ENCODE data around the gene TUNAR.

TUNAR gene

GRCh38 chr14:95931384-95931783 lies 54.8 kb downstream of the TUNAR start:
- TF ChIP-seq OSR1 (CRISPR knock-in tag; IDR thresholded peaks at IDR 0.05) (no peak), SNAI2 (CRISPR knock-in tag; IDR thresholded peaks at IDR 0.05) (no peak), TSHZ2 (CRISPR knock-in tag; IDR thresholded peaks at IDR 0.05) (no peak), POU6F1 (CRISPR knock-in tag; IDR thresholded peaks at IDR 0.05; ENCODE audit: borderline replicate concordance, low read depth) (no peak), ARNTL (CRISPR knock-in tag; IDR thresholded peaks at IDR 0.05; ENCODE audit: borderline replicate concordance, low read depth) (no peak), ZNF565 (CRISPR knock-in tag; conservative IDR thresholded peaks at IDR 0.05; ENCODE audit: low read depth) (no peak), TOX (CRISPR knock-in tag; IDR thresholded peaks at IDR 0.05; ENCODE audit: borderline replicate concordance) (no peak), PPARA (CRISPR knock-in tag; IDR thresholded peaks at IDR 0.05; ENCODE audit: borderline replicate concordance) (no peak), CREB5 (CRISPR knock-in tag; IDR thresholded peaks at IDR 0.05; ENCODE audit: low read depth) (no peak), ZFP3 (CRISPR knock-in tag; IDR thresholded peaks at IDR 0.05) (no peak), BACH2 (CRISPR knock-in tag; IDR thresholded peaks at IDR 0.05; ENCODE audit: borderline replicate concordance) (no peak)
- ATAC-seq = no peak

DNA sequence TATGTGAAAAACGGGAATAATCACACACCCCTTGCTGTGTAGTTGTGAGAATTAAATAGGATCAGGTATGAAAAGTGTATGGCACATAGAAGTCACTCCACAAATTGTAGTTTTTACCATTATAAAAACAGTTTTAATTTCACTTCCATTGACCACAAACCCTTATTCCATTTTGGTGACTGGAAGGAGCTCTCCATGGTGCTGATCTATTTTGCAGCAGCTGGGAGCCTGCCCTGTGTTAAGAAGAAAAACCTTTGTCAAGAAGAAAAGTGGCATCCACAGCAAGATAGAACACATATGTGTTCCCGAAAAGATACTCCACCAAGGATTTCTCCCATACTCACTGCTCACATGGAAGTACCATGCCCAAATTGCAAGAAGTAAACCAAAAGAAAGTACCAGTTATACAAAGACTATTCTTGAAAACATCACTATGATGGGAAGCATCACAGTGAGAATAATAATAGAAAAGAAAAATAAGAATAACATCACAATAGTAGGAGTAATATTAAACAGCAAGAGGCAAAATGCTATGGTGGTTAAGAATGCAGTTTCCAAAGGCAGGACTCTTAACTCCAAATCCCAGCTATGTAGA lies 58.7 kb downstream of the TUNAR start:
- no peak for ATAC-seq

More for the DNA sequence above, 58.7 kb downstream of the TUNAR start:
- no peak for TF ChIP-seq CSRNP3 (CRISPR knock-in tag; IDR thresholded peaks at IDR 0.05)
- TF ChIP-seq ISL1 (CRISPR knock-in tag; IDR thresholded peaks at IDR 0.05) = no peak
- no peak for TF ChIP-seq POU6F1 (CRISPR knock-in tag; IDR thresholded peaks at IDR 0.05; ENCODE audit: borderline replicate concordance, low read depth)
- TF ChIP-seq, protein P1, sequence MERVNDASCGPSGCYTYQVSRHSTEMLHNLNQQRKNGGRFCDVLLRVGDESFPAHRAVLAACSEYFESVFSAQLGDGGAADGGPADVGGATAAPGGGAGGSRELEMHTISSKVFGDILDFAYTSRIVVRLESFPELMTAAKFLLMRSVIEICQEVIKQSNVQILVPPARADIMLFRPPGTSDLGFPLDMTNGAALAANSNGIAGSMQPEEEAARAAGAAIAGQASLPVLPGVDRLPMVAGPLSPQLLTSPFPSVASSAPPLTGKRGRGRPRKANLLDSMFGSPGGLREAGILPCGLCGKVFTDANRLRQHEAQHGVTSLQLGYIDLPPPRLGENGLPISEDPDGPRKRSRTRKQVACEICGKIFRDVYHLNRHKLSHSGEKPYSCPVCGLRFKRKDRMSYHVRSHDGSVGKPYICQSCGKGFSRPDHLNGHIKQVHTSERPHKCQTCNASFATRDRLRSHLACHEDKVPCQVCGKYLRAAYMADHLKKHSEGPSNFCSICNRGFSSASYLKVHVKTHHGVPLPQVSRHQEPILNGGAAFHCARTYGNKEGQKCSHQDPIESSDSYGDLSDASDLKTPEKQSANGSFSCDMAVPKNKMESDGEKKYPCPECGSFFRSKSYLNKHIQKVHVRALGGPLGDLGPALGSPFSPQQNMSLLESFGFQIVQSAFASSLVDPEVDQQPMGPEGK (CRISPR knock-in tag; IDR thresholded peaks at IDR 0.05; ENCODE audit: borderline replicate concordance) = no peak
- TF ChIP-seq ZNF8 (CRISPR knock-in tag; IDR thresholded peaks at IDR 0.05) = no peak
- no peak for TF ChIP-seq PPARA (CRISPR knock-in tag; IDR thresholded peaks at IDR 0.05; ENCODE audit: borderline replicate concordance)
- no peak for TF ChIP-seq ZC3H10 (CRISPR knock-in tag; IDR thresholded peaks at IDR 0.05)
- no peak for TF ChIP-seq CSDC2 (CRISPR knock-in tag; IDR thresholded peaks at IDR 0.05)
- no peak for TF ChIP-seq ZFP30 (CRISPR knock-in tag; IDR thresholded peaks at IDR 0.05)
